Umbilical cord (tissue), 2 donors: ENCODE data around the gene SORCS3. TPM values are rescaled to one million over a fixed set of nuclear protein-coding genes. Genes with fewer than 3 reads are reported as not detected.

Source experiments
- DNase-seq: peaks from one replicate; pipeline ENCODE4 v3.0.0-alpha.2; 2015; ENCODE audit warnings: low spot score
- total RNA-seq: library from RNA; depleted of rRNA; stranded (reverse); fragments of >200 nt; gene quantifications from one replicate; pipeline ENCODE4 v1.2.3, GENCODE V29; 2014; ENCODE audit warnings: low replicate concordance; ENCODE audit not compliant: insufficient read depth

SORCS3 gene
- total RNA-seq, 1 donor from 2014 or later, result 0.48 TPM

GRCh38 chr10:105096316-105096715, 455.2 kb downstream of the SORCS3 start:
- DNase-seq, result no peak

GRCh38 chr10:105102977-105103376, 461.9 kb downstream of the SORCS3 start:
- DNase-seq, result no peak

GRCh38 chr10:105104297-105104696, 463.2 kb downstream of the SORCS3 start:
- DNase-seq, result no peak

- no peak for DNase-seq
Measured at GRCh38 chr10:105109164-105109563, 468.1 kb downstream of the SORCS3 start.

GRCh38 chr10:105112862-105113261, 471.8 kb downstream of the SORCS3 start:
- no peak for DNase-seq

GRCh38 chr10:105113666-105114065, 472.6 kb downstream of the SORCS3 start:
- no peak for DNase-seq

- DNase-seq, result no peak
Measured at GRCh38 chr10:105121743-105122142, 480.7 kb downstream of the SORCS3 start.

- DNase-seq, result no peak
Measured at GRCh38 chr10:105128111-105128510, 487.0 kb downstream of the SORCS3 start.

- no peak for DNase-seq
Measured at GRCh38 chr10:105138358-105138757, 497.3 kb downstream of the SORCS3 start.

GRCh38 chr10:105139363-105139896, 498.3 kb downstream of the SORCS3 start:
- DNase-seq, result no peak

GRCh38 chr10:105140600-105140999, 499.5 kb downstream of the SORCS3 start:
- DNase-seq, result no peak

- no peak for DNase-seq
Measured at GRCh38 chr10:105145711-105146110, 504.6 kb downstream of the SORCS3 start.

- DNase-seq, result no peak
Measured at GRCh38 chr10:105146436-105146835, 505.3 kb downstream of the SORCS3 start.

GRCh38 chr10:105148456-105148855, 507.4 kb downstream of the SORCS3 start:
- DNase-seq, result no peak

GRCh38 chr10:105148921-105149320, 507.8 kb downstream of the SORCS3 start:
- no peak for DNase-seq

GRCh38 chr10:105149371-105149891, 508.3 kb downstream of the SORCS3 start:
- DNase-seq, result no peak

GRCh38 chr10:105150259-105150880, 509.3 kb downstream of the SORCS3 start:
- no peak for DNase-seq

GRCh38 chr10:105154736-105155135, 513.6 kb downstream of the SORCS3 start:
- DNase-seq, result no peak

- DNase-seq, result no peak
Measured at GRCh38 chr10:105159268-105159667, 518.2 kb downstream of the SORCS3 start.

GRCh38 chr10:105161149-105161548, 520.1 kb downstream of the SORCS3 start:
- DNase-seq, result no peak

- no peak for DNase-seq
Measured at GRCh38 chr10:105161767-105162166, 520.7 kb downstream of the SORCS3 start.

- no peak for DNase-seq
Measured at GRCh38 chr10:105170521-105170920, 529.4 kb downstream of the SORCS3 start.

- no peak for DNase-seq
Measured at GRCh38 chr10:105171945-105172344, 530.9 kb downstream of the SORCS3 start.

- DNase-seq, result no peak
Measured at GRCh38 chr10:105181626-105182025, 540.5 kb downstream of the SORCS3 start.
